ENCODE data around the gene RUNX1.

The RUNX1 gene

DNA sequence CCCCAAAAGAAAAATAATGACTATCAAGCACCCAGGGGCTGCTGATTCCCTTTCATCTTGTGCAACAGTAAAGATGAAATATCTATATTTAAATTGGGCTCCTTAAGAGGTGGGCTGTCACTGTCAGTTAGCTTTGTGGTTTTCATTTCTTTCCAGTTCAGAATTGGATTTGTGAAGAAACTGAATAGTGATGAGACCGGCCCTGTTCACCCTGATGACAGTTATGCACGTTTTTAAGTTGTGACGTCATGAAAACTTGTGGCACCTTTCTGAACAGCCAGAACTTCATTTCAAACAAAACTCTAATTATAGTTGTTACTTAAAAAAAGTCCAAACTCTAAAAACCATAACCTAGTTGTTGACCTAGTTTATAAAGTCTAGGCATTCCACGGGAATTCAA lies 125.9 kb downstream of the RUNX1 start:
- H3K4me3 ChIP-seq (ENCODE audit: low read depth, low read length): no peak overlapping the region
- no peak for DNase-seq (ENCODE audit: low read depth)
- TF ChIP-seq, protein P1, sequence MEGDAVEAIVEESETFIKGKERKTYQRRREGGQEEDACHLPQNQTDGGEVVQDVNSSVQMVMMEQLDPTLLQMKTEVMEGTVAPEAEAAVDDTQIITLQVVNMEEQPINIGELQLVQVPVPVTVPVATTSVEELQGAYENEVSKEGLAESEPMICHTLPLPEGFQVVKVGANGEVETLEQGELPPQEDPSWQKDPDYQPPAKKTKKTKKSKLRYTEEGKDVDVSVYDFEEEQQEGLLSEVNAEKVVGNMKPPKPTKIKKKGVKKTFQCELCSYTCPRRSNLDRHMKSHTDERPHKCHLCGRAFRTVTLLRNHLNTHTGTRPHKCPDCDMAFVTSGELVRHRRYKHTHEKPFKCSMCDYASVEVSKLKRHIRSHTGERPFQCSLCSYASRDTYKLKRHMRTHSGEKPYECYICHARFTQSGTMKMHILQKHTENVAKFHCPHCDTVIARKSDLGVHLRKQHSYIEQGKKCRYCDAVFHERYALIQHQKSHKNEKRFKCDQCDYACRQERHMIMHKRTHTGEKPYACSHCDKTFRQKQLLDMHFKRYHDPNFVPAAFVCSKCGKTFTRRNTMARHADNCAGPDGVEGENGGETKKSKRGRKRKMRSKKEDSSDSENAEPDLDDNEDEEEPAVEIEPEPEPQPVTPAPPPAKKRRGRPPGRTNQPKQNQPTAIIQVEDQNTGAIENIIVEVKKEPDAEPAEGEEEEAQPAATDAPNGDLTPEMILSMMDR (IDR thresholded peaks at IDR 0.05; ENCODE audit: low read depth, low read length, missing control alignments): no peak

DNA sequence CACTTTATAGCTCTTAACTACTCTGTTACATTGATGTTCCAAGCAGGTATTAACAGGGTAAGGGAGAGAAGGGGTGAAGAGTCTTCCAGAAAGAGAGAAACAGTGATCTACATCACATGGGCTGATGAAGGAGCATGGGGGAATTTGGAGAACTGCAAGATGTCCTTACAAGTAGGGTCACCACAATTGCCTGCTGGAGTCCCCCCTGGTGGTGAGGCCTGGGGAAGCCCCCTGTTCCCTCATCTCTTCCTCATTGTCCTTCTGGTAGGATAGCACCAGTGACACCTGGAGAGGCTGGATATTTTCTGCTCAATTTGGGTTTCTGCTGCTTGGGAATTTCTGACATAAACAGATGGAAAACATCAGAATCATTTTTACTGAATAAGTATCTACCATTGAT lies 126.6 kb downstream of the RUNX1 start:
- DNase-seq (ENCODE audit: low read depth): no peak
- H3K4me3 ChIP-seq (ENCODE audit: low read depth, low read length): no peak overlapping the region
- TF ChIP-seq, protein P1 (IDR thresholded peaks at IDR 0.05; ENCODE audit: low read depth, low read length, missing control alignments): no peak

DNA sequence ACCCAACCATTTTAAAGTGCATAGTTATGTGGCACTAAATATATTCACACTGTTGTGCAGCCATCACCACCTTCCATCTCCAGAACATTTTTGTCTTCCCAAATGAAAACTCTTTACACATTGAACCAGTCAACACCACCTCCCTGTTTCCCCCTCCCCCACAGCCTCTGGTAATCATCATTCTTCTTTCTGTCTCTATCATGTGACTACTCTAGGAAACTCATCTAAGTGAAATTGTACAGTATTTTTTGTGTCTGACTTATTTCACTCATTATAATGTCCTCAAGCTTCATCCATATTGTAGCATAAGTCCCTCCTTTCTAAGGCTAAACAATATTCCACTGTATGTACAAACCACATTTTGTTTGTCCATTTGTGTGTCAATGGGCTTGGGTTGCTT lies 128.0 kb downstream of the RUNX1 start:
- DNase-seq (ENCODE audit: low read depth): no peak
- H3K4me3 ChIP-seq (ENCODE audit: low read depth, low read length): no peak overlapping the region
- TF ChIP-seq, protein P1 (IDR thresholded peaks at IDR 0.05; ENCODE audit: low read depth, low read length, missing control alignments): no peak

DNA sequence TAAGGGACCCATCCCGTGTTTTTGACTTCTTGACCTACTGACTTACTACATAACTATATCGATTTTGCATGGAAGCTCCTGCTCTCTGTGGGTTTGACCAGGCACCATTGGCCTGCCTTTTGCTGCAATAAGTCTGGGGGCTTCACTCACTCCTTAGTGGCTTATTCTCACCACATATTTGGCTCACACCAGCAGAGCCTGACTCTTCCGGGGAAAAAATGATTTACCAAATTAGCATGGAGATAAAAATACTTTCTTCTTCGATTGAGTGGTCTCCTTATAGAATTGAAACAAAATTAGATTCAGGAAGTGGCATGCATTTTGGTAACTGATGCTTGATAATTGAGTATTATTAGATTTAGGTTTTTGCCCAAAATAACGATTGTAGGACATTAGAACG lies 129.7 kb downstream of the RUNX1 start:
- H3K4me3 ChIP-seq (ENCODE audit: low read depth, low read length): no peak overlapping the region
- TF ChIP-seq, protein P1 (IDR thresholded peaks at IDR 0.05; ENCODE audit: low read depth, low read length, missing control alignments): no peak
- DNase-seq (ENCODE audit: low read depth): no peak

DNA sequence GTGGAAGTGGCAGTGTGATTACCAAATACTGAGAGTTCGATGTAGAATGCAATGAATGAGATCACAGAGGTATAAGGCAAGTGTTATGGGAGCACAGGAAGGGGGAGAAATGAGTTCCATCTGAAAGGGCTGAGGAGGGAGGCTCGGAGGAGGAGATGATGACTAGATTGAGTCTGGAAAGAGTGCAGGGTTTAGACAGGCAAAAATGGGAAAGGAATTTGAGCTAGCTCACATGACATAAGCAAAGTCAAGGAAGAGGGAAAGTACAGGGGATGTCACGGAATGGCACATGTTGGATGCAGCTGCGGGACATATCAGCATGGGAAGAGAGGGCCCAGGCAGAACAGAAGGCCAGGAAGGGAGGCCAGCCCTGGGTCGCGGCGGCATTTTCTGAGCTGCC lies 132.7 kb downstream of the RUNX1 start:
- TF ChIP-seq, protein P1 (IDR thresholded peaks at IDR 0.05; ENCODE audit: low read depth, low read length, missing control alignments): no peak
- H3K4me3 ChIP-seq (ENCODE audit: low read depth, low read length): no peak overlapping the region
- no peak for DNase-seq (ENCODE audit: low read depth)

DNA sequence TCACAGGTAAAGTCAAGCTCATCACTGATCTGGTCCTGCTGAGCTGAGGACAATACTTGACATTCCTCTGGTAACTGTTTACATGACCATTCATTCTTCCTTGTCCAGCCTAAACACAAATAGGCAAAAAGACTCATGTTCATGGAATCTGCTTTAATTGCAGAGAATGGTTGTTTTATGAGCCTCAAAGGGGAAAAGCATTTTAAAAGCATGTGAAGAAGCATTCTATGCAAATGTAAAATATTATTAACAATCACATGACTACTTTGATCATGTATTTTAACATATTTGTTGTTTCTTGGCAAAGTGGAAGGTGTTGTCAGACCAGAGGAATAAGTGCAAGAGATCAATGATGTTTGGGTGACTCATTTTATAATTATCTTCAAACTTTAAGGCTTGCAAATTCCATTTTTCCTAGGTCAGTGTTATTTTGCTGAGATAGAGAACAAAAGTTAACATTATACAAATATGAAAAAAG lies 133.7 kb downstream of the RUNX1 start:
- TF ChIP-seq, protein P1 (IDR thresholded peaks at IDR 0.05; ENCODE audit: low read depth, low read length, missing control alignments): no peak
- no peak overlapping the region for H3K4me3 ChIP-seq (ENCODE audit: low read depth, low read length)
- no peak for DNase-seq (ENCODE audit: low read depth)

DNA sequence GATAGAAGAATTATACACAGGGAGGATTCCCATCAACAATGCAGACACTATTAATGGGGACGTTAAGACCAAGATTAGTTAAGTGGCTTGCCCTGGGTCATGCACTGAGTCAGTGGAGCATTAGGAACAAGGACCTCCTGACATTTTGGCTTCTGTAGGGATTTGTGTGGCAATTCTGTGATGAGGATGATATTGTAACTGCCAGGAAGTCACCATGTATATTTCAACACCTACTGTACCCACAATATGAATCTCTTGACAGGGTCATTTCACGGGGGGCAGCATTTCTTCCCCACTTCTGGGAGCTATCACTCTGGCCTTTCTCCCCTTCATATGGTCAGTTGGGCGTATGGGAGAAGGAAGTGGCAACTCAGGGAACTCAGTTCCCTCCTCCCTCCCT lies 134.9 kb downstream of the RUNX1 start:
- TF ChIP-seq, protein P1 (IDR thresholded peaks at IDR 0.05; ENCODE audit: low read depth, low read length, missing control alignments): no peak

More for the DNA sequence above, 134.9 kb downstream of the RUNX1 start:
- no peak overlapping the region for H3K4me3 ChIP-seq (ENCODE audit: low read depth, low read length)
- no peak for DNase-seq (ENCODE audit: low read depth)

Measured in GM12864 (cell line).